ENCODE measurements around the gene VASH1.

VASH1 gene

DNA sequence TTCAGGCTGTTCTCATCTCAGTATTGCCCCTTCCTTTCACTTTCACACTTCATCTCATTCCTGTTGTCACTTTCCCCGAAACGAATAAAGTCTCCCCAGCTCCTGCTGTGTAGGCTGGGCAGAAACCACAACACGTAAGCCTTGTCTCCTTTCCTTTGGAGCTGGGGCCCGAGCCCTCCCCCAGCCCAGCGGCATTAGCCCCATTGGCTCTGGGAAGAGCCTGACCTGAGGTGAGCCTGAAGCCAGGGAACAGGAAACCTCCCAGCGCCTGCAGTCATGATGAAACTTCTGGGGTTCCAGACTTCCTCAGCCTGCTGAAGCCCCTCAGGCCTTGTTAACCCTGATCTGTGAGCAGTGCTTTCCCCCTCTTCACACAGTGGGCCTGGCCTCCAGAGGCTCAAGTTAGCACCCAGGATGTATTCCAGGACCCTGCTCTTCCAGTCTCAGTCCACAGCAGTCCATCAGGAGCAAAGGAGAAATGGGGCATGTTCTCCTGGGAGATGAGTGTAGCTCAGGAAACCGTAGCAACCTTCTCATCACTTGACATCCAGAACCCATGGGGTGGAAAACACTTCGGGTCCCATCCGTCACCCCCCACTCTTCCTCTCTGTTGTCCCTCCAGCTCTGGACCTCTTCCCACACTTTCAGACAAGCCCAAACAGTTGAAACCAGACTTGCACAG, 21.8 kb downstream of the VASH1 start:
- no peaks in the 10 kb centered on the region for H3K27me3 ChIP-seq (ENCODE audit: control insufficient read depth in 5 of 5, insufficient read depth in 4 of 5, low read length in 5 of 5)
- H3K4me1 ChIP-seq (ENCODE audit: control insufficient read depth in 5 of 5, insufficient read depth in 5 of 5, low read length in 5 of 5) = peaks cover 3 to 25% (median 10%) of the 10 kb centered on the region in 5 donors
- no peak overlapping the region for H3K9ac ChIP-seq (ENCODE audit: low read length in 5 of 5)
- no peaks in the 10 kb centered on the region for H3K9me3 ChIP-seq (ENCODE audit: control insufficient read depth in 5 of 5, low read length in 5 of 5)
- H3K27ac ChIP-seq (ENCODE audit: low read depth, low read length) = no peak overlapping the region
- peaks cover 0 to 71% (median 58%) of the 10 kb centered on the region in 5 donors for H3K36me3 ChIP-seq (ENCODE audit: control insufficient read depth in 5 of 5, insufficient read depth in 5 of 5, low read length in 5 of 5)
- H3K4me3 ChIP-seq (ENCODE audit: low read depth in 1 of 5, low read length in 5 of 5) = no peak overlapping the region

DNA sequence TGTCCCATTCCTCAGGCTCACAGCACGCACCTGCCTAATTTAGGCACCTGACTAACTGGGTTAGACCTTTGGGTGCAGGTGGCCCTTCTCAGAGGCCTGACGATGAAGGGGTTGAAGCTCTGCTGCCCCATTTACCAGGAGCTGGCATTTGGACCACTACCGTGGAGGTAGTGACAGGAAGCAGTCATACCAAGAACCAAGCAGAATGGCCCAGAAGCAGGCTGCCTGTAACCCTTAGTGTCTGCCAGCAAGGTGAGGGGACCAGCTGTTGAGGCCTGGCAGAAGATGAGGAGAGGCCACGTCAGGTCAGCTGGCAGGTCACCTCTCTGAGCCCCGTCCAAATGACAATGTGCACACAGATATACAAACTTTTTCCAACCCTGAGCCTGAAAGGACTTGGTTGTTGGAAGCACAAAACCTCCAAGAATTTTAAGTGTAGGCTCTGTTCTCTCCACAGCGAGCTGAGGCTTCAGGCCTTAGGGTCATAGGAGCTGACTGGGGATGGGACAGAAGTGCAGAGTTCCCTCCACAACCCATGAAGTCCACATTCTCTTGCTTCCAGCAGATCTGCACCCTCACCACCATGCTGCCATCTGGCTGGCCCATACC, 23.1 kb downstream of the VASH1 start:
- no peak overlapping the region for H3K4me3 ChIP-seq (ENCODE audit: low read depth in 1 of 5, low read length in 5 of 5)
- H3K27me3 ChIP-seq (ENCODE audit: control insufficient read depth in 5 of 5, insufficient read depth in 4 of 5, low read length in 5 of 5) = no peaks in the 10 kb centered on the region
- no peak overlapping the region for H3K27ac ChIP-seq (ENCODE audit: low read depth, low read length)
- H3K36me3 ChIP-seq (ENCODE audit: control insufficient read depth in 5 of 5, insufficient read depth in 5 of 5, low read length in 5 of 5) = peaks cover 0 to 75% (median 62%) of the 10 kb centered on the region in 5 donors
- no peak overlapping the region for H3K9ac ChIP-seq (ENCODE audit: low read length in 5 of 5)
- no peaks in the 10 kb centered on the region for H3K9me3 ChIP-seq (ENCODE audit: control insufficient read depth in 5 of 5, low read length in 5 of 5)
- H3K4me1 ChIP-seq (ENCODE audit: control insufficient read depth in 5 of 5, insufficient read depth in 5 of 5, low read length in 5 of 5) = peaks cover 3 to 27% (median 12%) of the 10 kb centered on the region in 5 donors

- H3K36me3 ChIP-seq (ENCODE audit: control insufficient read depth in 5 of 5, insufficient read depth in 5 of 5, low read length in 5 of 5) = peaks cover 0 to 74% (median 59%) of the 10 kb centered on the region in 5 donors
- H3K9ac ChIP-seq (ENCODE audit: low read length in 5 of 5) = no peak overlapping the region
- no peak overlapping the region for H3K4me3 ChIP-seq (ENCODE audit: low read depth in 1 of 5, low read length in 5 of 5)
- no peak overlapping the region for H3K27ac ChIP-seq (ENCODE audit: low read depth, low read length)
- H3K27me3 ChIP-seq (ENCODE audit: control insufficient read depth in 5 of 5, insufficient read depth in 4 of 5, low read length in 5 of 5) = no peaks in the 10 kb centered on the region
- H3K9me3 ChIP-seq (ENCODE audit: control insufficient read depth in 5 of 5, low read length in 5 of 5) = no peaks in the 10 kb centered on the region
- peaks cover 3 to 27% (median 12%) of the 10 kb centered on the region in 5 donors for H3K4me1 ChIP-seq (ENCODE audit: control insufficient read depth in 5 of 5, insufficient read depth in 5 of 5, low read length in 5 of 5)
Measured at GRCh38 chr14:76784881-76785280, 23.6 kb downstream of the VASH1 start.

GRCh38 chr14:76786601-76787000, 25.3 kb downstream of the VASH1 start:
- Histone ChIP-seq H3K27ac (ENCODE audit: low read depth, low read length) (no peak overlapping the region), H3K4me3 (ENCODE audit: low read depth in 1 of 5, low read length in 5 of 5) (no peak overlapping the region), H3K36me3 (ENCODE audit: control insufficient read depth in 5 of 5, insufficient read depth in 5 of 5, low read length in 5 of 5) (peaks cover 11 to 74% (median 62%) of the 10 kb centered on the region in 5 donors), H3K27me3 (ENCODE audit: control insufficient read depth in 5 of 5, insufficient read depth in 4 of 5, low read length in 5 of 5) (no peaks in the 10 kb centered on the region), H3K9me3 (ENCODE audit: control insufficient read depth in 5 of 5, low read length in 5 of 5) (no peaks in the 10 kb centered on the region), H3K4me1 (ENCODE audit: control insufficient read depth in 5 of 5, insufficient read depth in 5 of 5, low read length in 5 of 5) (peaks cover 3 to 24% (median 12%) of the 10 kb centered on the region in 5 donors), H3K9ac (ENCODE audit: low read length in 5 of 5) (no peak overlapping the region)

DNA sequence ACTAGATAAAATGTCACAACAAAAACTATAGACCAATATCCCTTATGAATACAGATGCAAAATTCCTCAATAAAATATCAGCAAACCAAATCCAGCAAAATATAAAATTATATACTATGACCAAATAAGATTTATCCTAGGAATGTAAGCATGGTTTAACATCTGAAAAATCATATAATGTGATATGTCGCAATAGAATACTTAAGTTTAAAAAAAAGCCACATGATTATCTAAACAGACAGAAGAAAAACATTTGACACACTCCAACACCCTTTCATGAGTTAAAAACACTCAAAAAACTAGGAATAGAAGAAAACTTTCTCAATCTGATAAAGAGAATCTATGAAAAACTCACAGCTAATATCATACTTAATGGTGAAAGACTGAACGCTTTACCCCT, 31.2 kb downstream of the VASH1 start:
- Histone ChIP-seq H3K9me3 (ENCODE audit: control insufficient read depth in 5 of 5, low read length in 5 of 5) (no peaks in the 10 kb centered on the region), H3K4me1 (ENCODE audit: control insufficient read depth in 5 of 5, insufficient read depth in 5 of 5, low read length in 5 of 5) (peaks cover 0 to 8% (median 2%) of the 10 kb centered on the region in 5 donors), H3K9ac (ENCODE audit: low read length in 5 of 5) (no peak overlapping the region), H3K36me3 (ENCODE audit: control insufficient read depth in 5 of 5, insufficient read depth in 5 of 5, low read length in 5 of 5) (peaks cover 26 to 54% (median 44%) of the 10 kb centered on the region in 5 donors), H3K4me3 (ENCODE audit: low read depth in 1 of 5, low read length in 5 of 5) (no peak overlapping the region), H3K27ac (ENCODE audit: low read depth, low read length) (no peak overlapping the region), H3K27me3 (ENCODE audit: control insufficient read depth in 5 of 5, insufficient read depth in 4 of 5, low read length in 5 of 5) (no peaks in the 10 kb centered on the region)

DNA sequence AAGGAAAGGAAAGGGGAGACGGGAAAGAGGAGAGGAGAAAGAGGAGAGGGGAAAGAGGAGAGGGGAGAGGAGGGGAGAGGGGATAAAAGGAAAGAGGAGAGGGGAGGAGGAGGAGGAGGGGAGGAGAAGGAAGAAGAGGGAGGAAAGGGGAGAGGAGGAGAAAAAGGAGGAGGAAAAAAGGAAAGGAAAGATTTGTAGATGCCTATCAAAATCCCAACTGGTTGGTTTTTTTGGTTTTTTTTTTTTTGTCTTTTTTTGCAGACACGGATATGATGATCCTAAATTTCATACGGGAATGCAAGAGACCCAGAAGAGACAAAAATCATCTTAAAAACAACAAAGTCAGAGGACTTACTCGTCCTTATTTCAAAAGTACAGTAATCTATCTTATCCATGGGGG, 32.1 kb downstream of the VASH1 start:
- H3K4me1 ChIP-seq (ENCODE audit: control insufficient read depth in 5 of 5, insufficient read depth in 5 of 5, low read length in 5 of 5) = peaks cover 0 to 3% (median 2%) of the 10 kb centered on the region in 5 donors
- H3K27ac ChIP-seq (ENCODE audit: low read depth, low read length) = no peak overlapping the region
- H3K9me3 ChIP-seq (ENCODE audit: control insufficient read depth in 5 of 5, low read length in 5 of 5) = no peaks in the 10 kb centered on the region
- no peak overlapping the region for H3K9ac ChIP-seq (ENCODE audit: low read length in 5 of 5)
- H3K4me3 ChIP-seq (ENCODE audit: low read depth in 1 of 5, low read length in 5 of 5) = no peak overlapping the region
- H3K27me3 ChIP-seq (ENCODE audit: control insufficient read depth in 5 of 5, insufficient read depth in 4 of 5, low read length in 5 of 5) = no peaks in the 10 kb centered on the region
- H3K36me3 ChIP-seq (ENCODE audit: control insufficient read depth in 5 of 5, insufficient read depth in 5 of 5, low read length in 5 of 5) = peaks cover 29 to 54% (median 42%) of the 10 kb centered on the region in 5 donors

DNA sequence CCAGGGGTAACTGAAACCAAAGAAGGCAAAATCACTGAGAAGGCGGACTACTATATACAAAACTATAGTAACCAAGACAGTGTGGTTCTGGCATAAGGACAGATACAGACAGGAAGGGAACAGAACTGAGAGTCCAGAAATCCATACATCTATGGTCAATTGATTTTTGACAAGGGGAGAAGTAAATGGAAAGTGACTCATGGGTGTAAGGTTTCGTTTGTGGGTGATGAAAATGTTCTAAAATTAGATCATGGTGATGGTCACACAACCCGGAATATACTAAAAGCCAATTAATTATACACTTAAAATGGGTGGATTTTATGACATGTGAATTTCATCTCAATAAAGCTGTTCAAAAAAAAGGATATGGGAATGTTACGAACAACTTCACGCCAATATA, 32.7 kb downstream of the VASH1 start:
- Histone ChIP-seq H3K27me3 (ENCODE audit: control insufficient read depth in 5 of 5, insufficient read depth in 4 of 5, low read length in 5 of 5) (no peaks in the 10 kb centered on the region), H3K4me3 (ENCODE audit: low read depth in 1 of 5, low read length in 5 of 5) (no peak overlapping the region), H3K27ac (ENCODE audit: low read depth, low read length) (no peak overlapping the region), H3K36me3 (ENCODE audit: control insufficient read depth in 5 of 5, insufficient read depth in 5 of 5, low read length in 5 of 5) (peaks cover 31 to 53% (median 39%) of the 10 kb centered on the region in 5 donors), H3K4me1 (ENCODE audit: control insufficient read depth in 5 of 5, insufficient read depth in 5 of 5, low read length in 5 of 5) (peaks cover 0 to under 1% (median 0%) of the 10 kb centered on the region in 5 donors), H3K9ac (ENCODE audit: low read length in 5 of 5) (no peak overlapping the region), H3K9me3 (ENCODE audit: control insufficient read depth in 5 of 5, low read length in 5 of 5) (no peaks in the 10 kb centered on the region)

- Histone ChIP-seq H3K36me3 (ENCODE audit: control insufficient read depth in 5 of 5, insufficient read depth in 5 of 5, low read length in 5 of 5) (peaks cover 34 to 71% (median 62%) of the 10 kb centered on the region in 5 donors), H3K27ac (ENCODE audit: low read depth, low read length) (no peak overlapping the region), H3K9me3 (ENCODE audit: control insufficient read depth in 5 of 5, low read length in 5 of 5) (no peaks in the 10 kb centered on the region), H3K4me1 (ENCODE audit: control insufficient read depth in 5 of 5, insufficient read depth in 5 of 5, low read length in 5 of 5) (peaks cover 5 to 12% (median 10%) of the 10 kb centered on the region in 5 donors), H3K9ac (ENCODE audit: low read length in 5 of 5) (no peak overlapping the region), H3K4me3 (ENCODE audit: low read depth in 1 of 5, low read length in 5 of 5) (no peak overlapping the region), H3K27me3 (ENCODE audit: control insufficient read depth in 5 of 5, insufficient read depth in 4 of 5, low read length in 5 of 5) (no peaks in the 10 kb centered on the region)
Measured at GRCh38 chr14:76806446-76806845, 45.2 kb downstream of the VASH1 start.

DNA sequence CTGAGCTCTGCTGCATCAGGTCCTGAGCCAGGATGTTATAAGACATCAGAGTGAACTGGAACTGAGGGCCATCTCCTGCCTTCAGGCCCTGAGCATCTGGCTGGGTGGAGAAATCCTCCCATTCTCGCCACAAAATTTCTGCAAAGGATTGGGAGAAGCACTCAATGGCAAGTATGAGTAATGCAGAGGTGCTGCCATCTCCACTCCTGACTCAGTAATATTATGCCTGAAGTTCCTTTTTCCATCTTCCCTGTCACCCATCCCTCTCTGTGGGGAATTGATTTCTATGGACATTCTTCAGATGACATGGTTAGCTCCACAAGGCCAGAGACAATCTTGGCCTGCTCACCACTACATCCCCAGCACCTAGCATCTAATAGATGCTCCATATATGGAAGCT, 46.7 kb downstream of the VASH1 start:
- no peaks in the 10 kb centered on the region for H3K27me3 ChIP-seq (ENCODE audit: control insufficient read depth in 5 of 5, insufficient read depth in 4 of 5, low read length in 5 of 5)
- peaks cover 24 to 59% (median 52%) of the 10 kb centered on the region in 5 donors for H3K36me3 ChIP-seq (ENCODE audit: control insufficient read depth in 5 of 5, insufficient read depth in 5 of 5, low read length in 5 of 5)
- H3K9me3 ChIP-seq (ENCODE audit: control insufficient read depth in 5 of 5, low read length in 5 of 5) = no peaks in the 10 kb centered on the region
- H3K4me3 ChIP-seq (ENCODE audit: low read depth in 1 of 5, low read length in 5 of 5) = no peak overlapping the region
- H3K9ac ChIP-seq (ENCODE audit: low read length in 5 of 5) = no peak overlapping the region
- peaks cover 7 to 24% (median 22%) of the 10 kb centered on the region in 5 donors for H3K4me1 ChIP-seq (ENCODE audit: control insufficient read depth in 5 of 5, insufficient read depth in 5 of 5, low read length in 5 of 5)
- H3K27ac ChIP-seq (ENCODE audit: low read depth, low read length) = no peak overlapping the region

- Histone ChIP-seq H3K9ac (ENCODE audit: low read length in 5 of 5) (no peak overlapping the region), H3K4me1 (ENCODE audit: control insufficient read depth in 5 of 5, insufficient read depth in 5 of 5, low read length in 5 of 5) (peaks cover 7 to 30% (median 25%) of the 10 kb centered on the region in 5 donors), H3K27me3 (ENCODE audit: control insufficient read depth in 5 of 5, insufficient read depth in 4 of 5, low read length in 5 of 5) (no peaks in the 10 kb centered on the region), H3K27ac (ENCODE audit: low read depth, low read length) (no peak overlapping the region), H3K9me3 (ENCODE audit: control insufficient read depth in 5 of 5, low read length in 5 of 5) (no peaks in the 10 kb centered on the region), H3K4me3 (ENCODE audit: low read depth in 1 of 5, low read length in 5 of 5) (no peak overlapping the region), H3K36me3 (ENCODE audit: control insufficient read depth in 5 of 5, insufficient read depth in 5 of 5, low read length in 5 of 5) (peaks cover 16 to 49% (median 43%) of the 10 kb centered on the region in 5 donors)
Measured at GRCh38 chr14:76808990-76809389, 47.7 kb downstream of the VASH1 start.

Data from subcutaneous abdominal adipose tissue (tissue), 5 donors.